Subcutaneous adipose tissue (tissue), 4 donors: ENCODE results near the gene PLXDC1. TPM values are rescaled to one million over a fixed set of nuclear protein-coding genes. Genes with fewer than 3 reads are reported as not detected.

Experiments
- CTCF ChIP-seq: fragments of 450-650 bp; IDR thresholded peaks from one replicate; pipeline ENCODE4 v1.5.1; 2016; ENCODE audit warnings: low read depth, mild to moderate bottlenecking, control low read depth, antibody characterized with exemption, moderate library complexity
- total RNA-seq, 4 donors: library from RNA; depleted of rRNA; stranded (reverse); fragments of >200 nt; gene quantifications; one replicate each; pipeline ENCODE4 v1.1.0, GENCODE V29; 2016

The PLXDC1 gene
- total RNA-seq: 10 to 100 TPM in 1 of 4 donors, 1 to 10 TPM in 3; 1.7 to 13.3 (median 5.6) TPM

DNA sequence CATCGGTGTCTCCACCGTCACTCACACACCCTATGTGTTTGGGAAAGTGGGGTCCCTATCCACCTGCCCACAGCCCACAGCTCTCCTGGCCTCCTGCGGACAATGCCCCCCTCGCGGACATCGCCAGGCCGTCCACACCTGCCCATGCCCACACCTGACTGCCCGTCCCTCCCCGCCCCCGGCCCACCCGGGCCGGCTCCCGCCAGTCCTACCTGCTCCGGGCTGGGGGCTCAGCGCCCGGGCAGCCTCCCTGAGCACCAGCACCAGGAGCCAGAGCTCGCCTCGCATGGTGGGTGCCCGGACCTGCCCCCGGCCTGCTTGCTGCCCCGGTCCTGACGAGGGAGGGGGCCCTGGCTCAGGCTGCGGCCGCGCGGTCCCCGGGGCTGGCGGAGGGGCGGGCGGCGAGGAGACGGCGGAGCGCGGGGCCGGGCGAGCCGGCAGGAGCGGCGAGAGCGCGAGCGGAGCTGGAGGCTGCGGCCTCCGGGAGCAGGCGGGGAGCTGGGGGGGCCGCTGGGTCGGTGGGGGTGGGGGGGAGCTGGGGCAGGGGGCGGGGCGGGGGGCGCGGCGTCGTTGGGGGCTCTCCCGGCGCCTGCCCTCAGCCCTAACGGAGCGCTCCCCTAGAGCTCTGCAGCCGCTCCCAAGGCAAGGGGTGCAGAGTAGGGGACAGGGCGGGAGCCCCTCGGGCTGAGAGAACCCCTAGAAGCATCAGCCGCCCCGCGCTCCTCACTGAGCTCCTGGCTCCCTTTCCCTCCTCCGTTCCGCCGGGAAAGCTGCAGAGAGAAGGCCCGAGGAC is at the start of gene PLXDC1:
Gene PLXDC1 (minus strand): TSS at position 488 of the 793 bp plus-strand sequence. CDS start 200 bp downstream, at position 288.
- TF ChIP-seq CTCF: no peak

- TF ChIP-seq CTCF: no peak
Observed at GRCh38 chr17:39200957-39201510, 49.6 kb upstream of the PLXDC1 start.

DNA sequence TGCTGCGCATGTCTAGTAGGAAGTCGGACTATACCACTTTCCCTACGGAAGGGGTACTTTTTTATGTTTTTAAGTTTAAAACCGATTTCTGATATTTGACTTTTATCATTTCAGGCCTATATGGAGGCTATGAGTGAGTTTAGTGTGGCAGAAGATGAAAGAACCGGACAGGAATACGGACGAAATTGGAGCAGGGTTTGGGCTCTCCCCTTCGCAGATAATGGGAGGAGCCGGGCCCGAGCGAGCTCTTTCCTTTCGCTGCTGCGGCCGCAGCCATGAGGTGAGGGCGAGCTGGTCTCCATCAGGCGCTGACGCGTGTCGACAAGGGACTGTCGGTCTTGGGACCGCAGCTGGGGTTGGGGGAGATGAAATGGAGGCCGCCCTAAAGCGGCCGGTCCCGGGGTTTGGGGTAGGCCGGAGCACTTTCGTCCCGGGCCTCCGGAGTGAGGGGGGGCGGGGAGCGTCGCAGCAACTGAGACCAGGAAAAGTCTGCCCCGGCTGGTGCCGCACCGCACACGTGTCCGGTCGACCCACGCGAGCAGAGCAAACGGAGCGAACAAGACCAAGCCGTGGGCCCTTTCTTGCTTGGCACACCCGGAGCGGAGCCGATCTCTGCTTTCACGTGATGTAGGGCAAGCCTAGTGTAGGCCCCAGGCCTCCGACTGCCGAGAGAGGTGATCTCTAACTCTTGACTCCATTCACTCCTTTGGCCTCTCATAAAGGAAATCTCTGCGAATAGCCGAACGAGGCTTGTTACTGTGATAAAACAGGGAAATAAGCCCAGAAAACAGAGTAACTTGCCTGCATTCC is 48.8 kb upstream of the PLXDC1 start, which contains the start of gene RPL19:
Gene RPL19 (plus strand): TSS at position 214 of the 810 bp plus-strand sequence. CDS start 62 bp downstream, at position 276.
- TF ChIP-seq CTCF: no peak

GRCh38 chr17:39199820-39200069 is 48.3 kb upstream of the PLXDC1 start:
- no peak for TF ChIP-seq CTCF

- no peak for TF ChIP-seq CTCF
Observed at GRCh38 chr17:39198186-39198566, 46.7 kb upstream of the PLXDC1 start.

DNA sequence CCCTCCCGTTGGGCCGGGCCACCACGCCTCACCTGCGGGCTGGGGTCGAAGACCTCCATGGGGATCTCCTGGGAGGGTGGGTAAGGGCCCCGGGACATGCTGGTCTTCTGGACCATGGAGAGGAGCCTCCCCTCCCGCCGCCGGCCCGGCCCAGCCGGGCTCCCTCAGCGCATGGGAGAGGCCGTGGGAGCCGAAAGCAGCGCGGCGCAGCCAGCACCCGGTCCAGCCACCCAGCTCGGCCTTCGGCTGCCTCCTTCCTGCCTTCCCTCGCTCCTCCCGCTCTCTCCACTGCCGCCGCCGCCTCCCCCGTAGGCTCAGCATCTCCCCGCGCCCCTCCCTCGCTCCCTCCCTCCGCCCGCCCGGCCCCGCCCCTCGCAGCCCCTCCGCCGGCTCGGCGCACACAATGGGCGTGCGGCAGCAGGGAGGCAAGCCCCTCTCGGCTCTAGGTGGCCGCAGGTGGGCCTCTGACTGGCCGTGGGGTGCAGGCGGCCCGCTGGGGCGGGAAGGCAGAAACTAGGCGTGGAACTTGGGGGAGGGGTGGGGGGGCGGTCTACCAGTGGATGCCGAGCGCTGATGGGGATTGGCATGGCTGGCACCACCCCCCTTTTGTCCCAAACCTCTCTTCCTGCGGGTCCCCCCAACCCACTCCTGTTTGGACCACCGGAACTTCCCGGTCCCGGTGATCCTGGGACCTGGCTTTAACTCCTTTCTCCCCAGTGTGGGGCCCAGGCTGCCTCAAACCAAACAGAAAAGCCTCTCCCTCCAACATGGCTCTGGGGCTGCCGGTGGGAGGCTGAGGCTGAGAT is 46.1 kb upstream of the PLXDC1 start, which contains the start of gene CACNB1:
Gene CACNB1 (minus strand): TSS at position 290 of the 806 bp plus-strand sequence. CDS start 174 bp downstream, at position 116.
- no peak for TF ChIP-seq CTCF
